ENCODE results near the gene IPPK.

Gene IPPK

GRCh38 chr9:92612816-92613215 lies 57.1 kb downstream of the IPPK start:
- no peak overlapping the region for H3K4me3 ChIP-seq
- peaks cover 0 to 60% (median 19%) of the 10 kb centered on the region in 3 donors for H3K36me3 ChIP-seq
- no peaks in the 10 kb centered on the region for H3K9me3 ChIP-seq
- H3K27ac ChIP-seq = no peak overlapping the region
- no peak for TF ChIP-seq CTCF (IDR thresholded peaks at IDR 0.05)
- intact Hi-C loops (cut with DNase I; ENCODE audit: low total_unique reads) = no loop called here
- peaks cover 0 to 59% (median 39%) of the 10 kb centered on the region in 4 donors for H3K4me1 ChIP-seq
- H3K27me3 ChIP-seq = no peaks in the 10 kb centered on the region
- DNase-seq = no peak

DNA sequence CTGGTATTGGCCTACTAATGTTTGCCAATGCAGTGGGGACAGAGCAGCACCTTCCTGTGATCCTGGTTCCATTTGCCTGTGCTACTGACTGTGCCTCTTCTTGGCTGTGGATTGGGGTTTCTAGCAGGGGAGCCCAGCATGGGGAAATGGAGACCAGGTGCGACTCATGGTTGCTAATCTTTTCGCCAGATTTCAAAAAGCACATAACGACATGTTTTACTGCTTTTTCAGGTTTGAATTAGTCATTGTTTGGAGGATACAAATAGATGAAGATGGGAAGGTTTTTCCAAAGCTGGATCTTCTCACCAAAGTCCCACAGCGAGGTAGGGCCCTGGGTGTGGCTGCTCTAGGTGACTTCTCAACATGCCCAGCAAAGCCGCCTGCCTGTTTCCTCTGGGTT lies 57.6 kb downstream of the IPPK start:
- TF ChIP-seq CTCF (IDR thresholded peaks at IDR 0.05) = no peak
- Histone ChIP-seq H3K27me3 (no peaks in the 10 kb centered on the region), H3K36me3 (peaks cover 0 to 56% (median 19%) of the 10 kb centered on the region in 3 donors), H3K27ac (no peak overlapping the region), H3K4me1 (peaks cover 0 to 59% (median 38%) of the 10 kb centered on the region in 4 donors), H3K9me3 (no peaks in the 10 kb centered on the region), H3K4me3 (no peak overlapping the region)
- intact Hi-C loops (cut with DNase I; ENCODE audit: low total_unique reads) = no loop called here
- DNase-seq = no peak

GRCh38 chr9:92611621-92612285 lies 58.2 kb downstream of the IPPK start:
- peaks cover 0 to 54% (median 19%) of the 10 kb centered on the region in 3 donors for H3K36me3 ChIP-seq
- intact Hi-C loops (cut with DNase I; ENCODE audit: low total_unique reads) = no loop called here
- H3K27ac ChIP-seq = no peak overlapping the region
- no peak for TF ChIP-seq CTCF (IDR thresholded peaks at IDR 0.05)
- peaks cover 0 to 59% (median 39%) of the 10 kb centered on the region in 4 donors for H3K4me1 ChIP-seq
- no peak overlapping the region for H3K4me3 ChIP-seq
- H3K27me3 ChIP-seq = no peaks in the 10 kb centered on the region
- no peaks in the 10 kb centered on the region for H3K9me3 ChIP-seq
- no peak for DNase-seq

- no peak overlapping the region for H3K4me3 ChIP-seq
- DNase-seq = no peak
These were observed 59.2 kb downstream of the IPPK start for GRCh38 chr9:92610470-92611420.

More at GRCh38 chr9:92610470-92611420, 59.2 kb downstream of the IPPK start:
- no peak for TF ChIP-seq CTCF (IDR thresholded peaks at IDR 0.05)
- peaks cover 0 to 57% (median 33%) of the 10 kb centered on the region in 4 donors for H3K4me1 ChIP-seq
- H3K27ac ChIP-seq = no peak overlapping the region
- intact Hi-C loops (cut with DNase I; ENCODE audit: low total_unique reads) = no loop called here
- H3K9me3 ChIP-seq = no peaks in the 10 kb centered on the region
- H3K27me3 ChIP-seq = no peaks in the 10 kb centered on the region
- H3K36me3 ChIP-seq = peaks cover 0 to 50% (median 19%) of the 10 kb centered on the region in 3 donors
